ENCODE data around the gene OR1A1.
"Not testable (repeated sequence)": the region's sequence is repeated elsewhere in the genome, so short reads cannot be mapped to it uniquely, and the experiment has no call there.

- not testable (repeated sequence) for TF ChIP-seq CHD2 (IDR thresholded peaks at IDR 0.05; ENCODE audit: low read depth, low read length); CTCF (CRISPR knock-in tag; IDR thresholded peaks at IDR 0.05); POLR2AphosphoS5 (IDR thresholded peaks at IDR 0.05; ENCODE audit: low read depth, low read length); ZHX1 (CRISPR knock-in tag; IDR thresholded peaks at IDR 0.05; ENCODE audit: low read depth); HOXA9 (CRISPR knock-in tag; IDR thresholded peaks at IDR 0.05; ENCODE audit: borderline replicate concordance); EP300 (IDR thresholded peaks at IDR 0.05; ENCODE audit: low read depth in 2 of 2, low read length in 2 of 2); EP300 (CRISPR knock-in tag; IDR thresholded peaks at IDR 0.05; ENCODE audit: borderline replicate concordance); ZBTB3 (CRISPR knock-in tag; IDR thresholded peaks at IDR 0.05; ENCODE audit: borderline replicate concordance, low read depth); PAF1 (CRISPR knock-in tag; IDR thresholded peaks at IDR 0.05); HMGXB4 (CRISPR knock-in tag; IDR thresholded peaks at IDR 0.05; ENCODE audit: borderline replicate concordance in 1 of 2, low read depth in 1 of 2); AFF4 (CRISPR knock-in tag; IDR thresholded peaks at IDR 0.05); ZNF24 (IDR thresholded peaks at IDR 0.05); ZNF18 (CRISPR knock-in tag; IDR thresholded peaks at IDR 0.05; ENCODE audit: insufficient replicate concordance); ZNF124 (CRISPR knock-in tag; IDR thresholded peaks at IDR 0.05)
Measured at GRCh38 chr17:3244841-3245240, 37.4 kb downstream of the OR1A1 start.
